Chondrocyte (in vitro differentiated cells): Measurements from ENCODE around the gene AGRN. TPM values are rescaled to one million over a fixed set of nuclear protein-coding genes. Genes with fewer than 3 reads are reported as not detected.

Experiments used
- DNase-seq: peaks from one replicate; pipeline ENCODE4 v3.0.0; 2021; ENCODE audit warnings: mixed read lengths, low spot score
- H3K27ac Mint-ChIP-seq: one replicate; pipeline ENCODE4 v1.8.0; 2021; ENCODE audit warnings: mild to moderate bottlenecking, moderate library complexity, mixed read lengths; ENCODE audit not compliant: unreplicated experiment
- H3K27me3 Mint-ChIP-seq: 2 replicates; pipeline ENCODE4 v1.8.0; 2021; ENCODE audit warnings: low read depth, mixed read lengths
- H3K36me3 Mint-ChIP-seq: 2 replicates; pipeline ENCODE4 v1.8.0; 2021; ENCODE audit warnings: low read depth, mixed read lengths
- H3K4me1 Mint-ChIP-seq: 2 replicates; pipeline ENCODE4 v1.8.0; 2021; ENCODE audit warnings: low read depth, mild to moderate bottlenecking, mixed read lengths
- H3K4me3 Mint-ChIP-seq: one replicate; pipeline ENCODE4 v1.8.0; 2021; ENCODE audit warnings: mild to moderate bottlenecking, moderate library complexity, mixed read lengths; ENCODE audit not compliant: unreplicated experiment
- H3K9me3 Mint-ChIP-seq: 2 replicates; pipeline ENCODE4 v1.8.0; 2021; ENCODE audit warnings: low read depth, mixed read lengths
- CTCF ChIP-seq: fragments of 200-600 bp; sonication (generic); IDR thresholded peaks from 2 replicates; pipeline ENCODE4 v1.5.0; 2021; ENCODE audit warnings: antibody characterized with exemption, mild to moderate bottlenecking, moderate library complexity
- total RNA-seq: library from RNA; stranded (reverse); gene quantifications from 3 replicates; pipeline ENCODE4 v1.2.1, GENCODE V29; 2021

AGRN gene
- total RNA-seq, 1 donor from 2014 or later = 221 TPM

GRCh38 chr1:1068517-1069055, 48.7 kb downstream of the AGRN start:
- Mint-ChIP-seq H3K4me1 (peaks cover 6% of the 10 kb centered on the region), H3K27me3 (no peaks in the 10 kb centered on the region), H3K27ac (no peak overlapping the region), H3K9me3 (no peaks in the 10 kb centered on the region), H3K36me3 (no peaks in the 10 kb centered on the region), H3K4me3 (no peak overlapping the region)
- no peak for TF ChIP-seq CTCF
- DNase-seq = no peak

GRCh38 chr1:1069056-1069710, 49.3 kb downstream of the AGRN start:
- Mint-ChIP-seq H3K27ac (no peak overlapping the region), H3K36me3 (no peaks in the 10 kb centered on the region), H3K27me3 (no peaks in the 10 kb centered on the region), H3K4me1 (peaks cover 4% of the 10 kb centered on the region), H3K9me3 (no peaks in the 10 kb centered on the region), H3K4me3 (peak overlapping the region; percentile 66)
- TF ChIP-seq CTCF = no peak
- DNase-seq = no peak

DNA sequence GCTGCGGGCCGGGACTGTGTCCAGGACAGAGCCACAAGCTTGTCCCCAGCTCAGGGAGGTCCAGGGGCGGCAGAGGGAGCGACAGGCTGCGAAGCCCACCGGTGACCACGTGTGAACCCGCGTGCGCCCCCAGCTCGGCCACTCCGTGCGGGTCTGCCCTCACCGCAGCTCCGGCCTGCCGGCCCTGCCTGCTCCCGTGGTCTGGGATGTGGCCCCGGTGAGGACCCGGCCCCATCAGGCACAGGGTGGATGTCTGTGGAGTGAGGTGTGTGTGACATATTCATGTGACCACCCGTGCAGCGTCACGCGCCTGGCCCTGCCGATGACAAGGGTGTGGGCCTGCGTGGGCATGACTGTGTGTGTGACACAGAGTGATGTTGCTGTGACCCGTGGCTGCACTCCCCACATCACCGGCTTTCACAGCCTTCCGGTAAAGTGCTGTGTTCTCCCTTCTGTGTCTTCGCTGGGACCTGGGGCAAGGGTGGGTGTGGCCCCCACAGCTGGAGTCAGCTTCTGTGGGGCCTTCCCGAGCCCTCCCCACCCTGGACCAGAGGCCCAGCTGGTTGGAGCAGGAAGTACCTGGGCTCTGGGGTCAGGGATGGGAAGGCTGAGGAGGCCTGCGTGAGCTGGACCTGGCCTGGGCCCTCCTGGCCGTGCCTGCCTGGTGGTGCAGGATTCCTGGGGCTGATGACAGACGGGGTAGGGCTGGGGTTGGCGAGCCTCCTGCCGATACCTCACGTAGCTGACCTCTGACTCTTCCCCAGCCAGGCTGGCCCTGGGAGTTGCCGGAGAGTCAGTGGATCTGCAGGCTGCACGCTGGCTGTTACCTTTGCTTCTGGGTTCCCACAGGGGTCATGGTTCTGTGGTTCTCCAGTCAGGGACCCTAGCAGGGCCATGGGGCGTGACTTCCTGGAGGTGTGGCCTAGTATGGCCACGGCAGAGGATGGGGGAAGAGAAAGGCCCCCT, 50.1 kb downstream of the AGRN start:
- Mint-ChIP-seq H3K27me3 (no peaks in the 10 kb centered on the region), H3K4me1 (peaks cover 4% of the 10 kb centered on the region)

DNA sequence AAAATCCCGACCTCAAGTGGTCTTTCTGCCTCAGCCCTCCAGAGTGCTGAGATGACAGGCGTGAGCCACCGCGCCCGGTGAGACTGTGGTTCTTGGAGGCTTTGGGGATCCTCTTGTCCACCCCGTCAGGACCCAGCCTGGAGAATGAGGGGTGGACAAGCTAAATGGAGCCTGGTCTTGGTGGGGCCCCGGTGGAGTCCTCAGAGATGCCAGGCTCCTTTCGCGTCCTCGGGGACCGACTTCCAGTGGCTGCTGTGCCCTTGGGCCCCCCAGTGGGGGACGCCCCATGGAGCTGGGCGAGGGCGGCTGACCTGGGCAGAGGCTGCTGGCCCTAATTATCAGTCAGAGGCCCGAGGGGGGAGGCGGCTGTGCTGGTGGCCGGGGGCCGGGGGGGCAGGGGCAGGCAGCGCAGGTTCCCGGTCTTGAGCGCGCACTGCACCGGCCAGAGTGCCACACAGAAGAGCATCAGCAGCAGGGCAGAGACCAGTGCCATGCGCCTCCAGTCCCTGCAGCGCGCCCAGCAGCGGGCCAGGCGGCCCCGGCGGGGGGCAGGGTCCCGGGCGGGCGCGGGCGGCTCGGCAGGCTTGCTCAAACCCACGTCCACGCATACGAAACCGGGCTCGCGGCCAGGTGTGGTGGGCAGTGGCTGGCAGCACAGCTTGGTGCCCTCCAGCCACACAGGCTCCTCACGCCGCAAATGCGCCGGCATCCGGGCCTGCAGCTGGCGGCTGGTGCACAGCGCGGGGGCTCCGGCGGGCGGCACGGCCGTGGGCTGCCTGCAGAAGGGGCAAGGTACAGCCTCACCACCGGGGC, 51.8 kb downstream of the AGRN start:
- peaks cover 4% of the 10 kb centered on the region for H3K4me1 Mint-ChIP-seq
- DNase-seq = no peak
- H3K36me3 Mint-ChIP-seq = no peaks in the 10 kb centered on the region
- H3K9me3 Mint-ChIP-seq = no peaks in the 10 kb centered on the region
- H3K27ac Mint-ChIP-seq = no peak overlapping the region
- H3K4me3 Mint-ChIP-seq = no peak overlapping the region
- TF ChIP-seq CTCF = no peak
- no peaks in the 10 kb centered on the region for H3K27me3 Mint-ChIP-seq

More for the DNA sequence above, 50.1 kb downstream of the AGRN start:
- Mint-ChIP-seq H3K36me3 (no peaks in the 10 kb centered on the region), H3K4me3 (peak overlapping the region; percentile 6), H3K9me3 (no peaks in the 10 kb centered on the region), H3K27ac (no peak overlapping the region)
- no peak for DNase-seq
- TF ChIP-seq CTCF = no peak
